Mucosa of stomach (tissue), 1 donor: ENCODE results near the gene STOM.

Experiments
- H3K27me3 ChIP-seq: one replicate; pipeline ENCODE4 v1.7.0; 2013; ENCODE audit warnings: mild to moderate bottlenecking, low read length; ENCODE audit not compliant: control insufficient read depth, insufficient read depth
- H3K36me3 ChIP-seq: one replicate; pipeline ENCODE4 v1.7.0; 2013; ENCODE audit warnings: low read length; ENCODE audit not compliant: control insufficient read depth, insufficient read depth
- H3K4me1 ChIP-seq: one replicate; pipeline ENCODE4 v1.7.0; 2013; ENCODE audit warnings: mild to moderate bottlenecking, low read length; ENCODE audit not compliant: control insufficient read depth, insufficient read depth
- H3K4me3 ChIP-seq: one replicate; pipeline ENCODE4 v1.7.0; 2013; ENCODE audit warnings: low read length
- H3K9ac ChIP-seq: one replicate; pipeline ENCODE4 v1.7.0; 2013; ENCODE audit warnings: mild to moderate bottlenecking, low read length, moderate library complexity
- H3K9me3 ChIP-seq: one replicate; pipeline ENCODE4 v1.7.0; 2013; ENCODE audit warnings: mild to moderate bottlenecking, low read length, moderate library complexity; ENCODE audit not compliant: control insufficient read depth
- donor health status: Pancreatic carcinoma.

Gene STOM

DNA sequence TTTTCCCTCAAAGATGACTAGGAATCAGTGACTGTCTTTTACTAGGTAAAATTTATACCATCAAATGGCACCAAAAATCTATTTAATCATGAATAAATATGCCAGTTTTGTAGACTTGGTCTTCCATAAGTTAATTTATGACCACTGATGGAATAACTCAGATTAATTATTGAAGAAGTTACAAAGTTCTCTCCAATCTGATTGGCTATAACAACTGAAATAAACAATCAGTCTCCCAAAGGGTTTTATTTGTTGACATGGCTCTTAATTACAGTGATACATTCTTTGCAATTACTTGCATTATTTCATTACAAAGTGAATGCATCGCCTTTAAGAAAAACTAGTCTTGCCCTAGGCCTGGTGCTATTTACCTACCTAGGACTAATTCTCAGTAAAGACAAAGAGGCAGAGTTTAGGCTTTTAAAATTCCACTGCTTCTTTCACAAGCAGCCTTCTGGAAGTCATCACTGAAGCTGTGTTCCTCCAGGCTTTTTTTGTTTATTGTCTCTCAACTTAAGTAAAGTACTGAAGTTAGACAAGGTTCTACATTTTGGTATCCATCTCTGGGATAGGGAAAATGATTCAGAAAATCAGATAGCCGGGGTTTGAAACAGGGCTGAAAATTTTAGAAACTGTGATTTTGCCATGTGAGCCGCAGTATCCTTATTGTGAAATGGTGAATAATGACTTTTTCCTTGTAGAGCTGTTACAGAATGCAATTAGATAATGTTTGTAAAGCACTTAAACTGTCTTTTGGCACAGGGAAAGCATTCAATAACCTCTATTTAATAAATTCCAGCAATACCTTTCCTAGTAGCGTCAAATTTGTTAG, 2.5 kb downstream of the STOM start:
- Histone ChIP-seq H3K36me3 (no peaks in the 10 kb centered on the region), H3K9me3 (no peaks in the 10 kb centered on the region), H3K4me3 (no peak overlapping the region), H3K27me3 (no peaks in the 10 kb centered on the region), H3K4me1 (peaks cover 36% of the 10 kb centered on the region), H3K9ac (peak overlapping the region; percentile 11)

DNA sequence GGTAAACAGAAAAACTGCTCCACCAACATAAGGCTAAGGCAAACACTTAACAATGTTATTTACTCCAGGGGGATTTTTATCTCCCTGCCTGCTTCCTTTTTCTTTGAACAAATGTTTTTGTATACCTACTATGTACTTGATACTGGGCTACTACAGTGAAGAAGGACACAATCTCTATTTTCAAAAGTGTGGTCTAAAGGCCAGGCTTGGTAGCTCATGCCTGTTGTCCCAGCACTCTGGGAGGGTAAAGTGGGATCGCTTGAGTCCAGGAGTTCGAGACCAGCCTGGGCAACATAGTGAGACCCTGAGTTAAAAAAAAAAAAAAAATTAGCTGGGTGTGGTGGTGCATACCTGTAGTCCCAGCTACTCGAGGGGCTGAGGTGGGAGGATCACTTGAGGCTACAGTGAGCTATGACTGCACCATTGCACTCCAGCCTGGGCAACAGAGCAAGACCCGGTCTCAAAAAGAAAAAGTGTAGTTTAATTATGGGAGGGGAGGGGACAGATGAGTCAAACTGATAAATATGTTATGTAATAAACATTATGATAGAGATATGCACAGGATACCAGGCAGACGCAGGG, 3.3 kb downstream of the STOM start:
- no peak overlapping the region for H3K4me3 ChIP-seq

DNA sequence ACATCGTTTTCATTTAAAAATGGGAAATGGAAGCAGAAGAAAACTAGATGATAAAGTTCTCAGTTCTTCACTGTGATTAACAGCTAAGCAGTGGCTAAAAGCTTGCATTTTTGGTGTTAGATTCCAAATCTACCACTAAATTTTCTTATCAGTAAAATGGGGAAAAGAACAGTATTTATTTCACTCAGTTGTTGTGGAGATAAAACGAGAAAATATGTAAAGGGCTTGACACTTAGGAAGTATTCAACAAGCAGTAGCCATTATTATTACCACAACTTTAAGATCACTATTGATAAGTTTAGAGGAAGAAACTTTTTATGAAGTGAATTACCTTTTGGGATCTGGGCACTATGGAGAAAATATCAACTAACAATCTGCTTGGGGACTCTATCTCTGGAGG, 4.5 kb downstream of the STOM start:
- Histone ChIP-seq H3K4me3 (no peak overlapping the region), H3K9me3 (no peaks in the 10 kb centered on the region), H3K27me3 (no peaks in the 10 kb centered on the region), H3K9ac (no peak overlapping the region), H3K4me1 (peaks cover 19% of the 10 kb centered on the region), H3K36me3 (no peaks in the 10 kb centered on the region)

More for the DNA sequence above, 3.3 kb downstream of the STOM start:
- Histone ChIP-seq H3K4me1 (peaks cover 28% of the 10 kb centered on the region), H3K27me3 (no peaks in the 10 kb centered on the region), H3K36me3 (no peaks in the 10 kb centered on the region), H3K9me3 (no peaks in the 10 kb centered on the region), H3K9ac (no peak overlapping the region)

DNA sequence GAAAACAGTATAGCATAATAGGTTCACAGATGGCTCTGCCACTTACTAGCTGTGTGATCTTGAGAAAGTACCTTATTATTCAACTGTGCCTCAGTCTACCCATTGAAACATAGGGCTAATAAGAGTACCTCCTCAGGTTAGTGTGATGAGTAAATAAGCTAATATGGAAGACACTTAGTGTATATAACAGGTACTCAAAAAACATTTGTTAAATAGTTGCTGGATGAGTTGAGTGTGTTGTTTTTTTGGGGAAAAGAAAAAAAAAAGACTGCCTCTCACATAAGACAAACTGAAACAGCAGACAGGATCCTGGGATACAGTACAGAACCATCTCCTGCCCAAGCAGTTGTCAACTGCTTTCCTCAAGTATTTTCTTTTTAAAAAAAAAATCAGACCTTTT, 5.2 kb downstream of the STOM start:
- no peaks in the 10 kb centered on the region for H3K36me3 ChIP-seq
- H3K9me3 ChIP-seq: no peaks in the 10 kb centered on the region
- no peak overlapping the region for H3K4me3 ChIP-seq
- no peaks in the 10 kb centered on the region for H3K27me3 ChIP-seq
- H3K4me1 ChIP-seq: peaks cover 13% of the 10 kb centered on the region
- H3K9ac ChIP-seq: no peak overlapping the region

DNA sequence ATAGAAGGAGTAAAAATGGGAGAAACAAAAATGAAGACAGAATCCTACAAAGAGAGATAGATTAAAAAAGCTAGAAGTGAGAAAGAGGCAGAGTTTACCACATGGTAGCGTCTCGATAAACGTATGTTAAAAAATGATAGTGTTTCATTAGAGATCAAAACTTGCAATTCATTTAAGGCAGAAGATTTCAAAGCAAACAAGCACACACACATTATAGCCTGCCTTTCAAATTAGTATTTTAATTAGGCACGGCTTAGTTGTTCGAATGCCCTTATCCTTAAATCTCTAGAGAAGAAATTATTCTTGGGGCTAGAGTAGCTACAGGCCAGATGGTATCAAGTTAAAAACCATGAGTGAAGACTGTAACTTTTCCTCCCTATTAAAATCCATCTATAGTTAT, 6.0 kb downstream of the STOM start:
- Histone ChIP-seq H3K9me3 (no peaks in the 10 kb centered on the region), H3K9ac (no peak overlapping the region), H3K4me1 (peaks cover 13% of the 10 kb centered on the region), H3K4me3 (no peak overlapping the region), H3K36me3 (no peaks in the 10 kb centered on the region), H3K27me3 (no peaks in the 10 kb centered on the region)

DNA sequence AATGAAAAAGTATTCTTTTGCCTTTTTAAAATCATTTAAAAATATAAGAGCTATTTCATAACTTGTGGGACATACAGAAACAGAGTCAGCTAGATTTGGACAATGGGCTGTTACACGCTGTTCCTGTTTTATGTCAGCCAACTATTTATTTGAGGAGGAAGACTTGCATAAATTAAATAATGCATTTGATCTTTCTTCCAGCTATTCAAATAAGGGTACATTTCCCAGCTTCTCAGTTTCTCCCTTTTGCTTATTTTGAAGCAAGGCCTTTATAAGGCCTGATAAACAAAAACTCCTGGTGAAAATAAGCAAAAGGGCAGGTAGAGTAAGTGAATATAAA, 6.5 kb downstream of the STOM start:
- no peak overlapping the region for H3K4me3 ChIP-seq
- H3K36me3 ChIP-seq: no peaks in the 10 kb centered on the region
- H3K9ac ChIP-seq: no peak overlapping the region
- no peaks in the 10 kb centered on the region for H3K27me3 ChIP-seq
- peaks cover 13% of the 10 kb centered on the region for H3K4me1 ChIP-seq
- no peaks in the 10 kb centered on the region for H3K9me3 ChIP-seq

DNA sequence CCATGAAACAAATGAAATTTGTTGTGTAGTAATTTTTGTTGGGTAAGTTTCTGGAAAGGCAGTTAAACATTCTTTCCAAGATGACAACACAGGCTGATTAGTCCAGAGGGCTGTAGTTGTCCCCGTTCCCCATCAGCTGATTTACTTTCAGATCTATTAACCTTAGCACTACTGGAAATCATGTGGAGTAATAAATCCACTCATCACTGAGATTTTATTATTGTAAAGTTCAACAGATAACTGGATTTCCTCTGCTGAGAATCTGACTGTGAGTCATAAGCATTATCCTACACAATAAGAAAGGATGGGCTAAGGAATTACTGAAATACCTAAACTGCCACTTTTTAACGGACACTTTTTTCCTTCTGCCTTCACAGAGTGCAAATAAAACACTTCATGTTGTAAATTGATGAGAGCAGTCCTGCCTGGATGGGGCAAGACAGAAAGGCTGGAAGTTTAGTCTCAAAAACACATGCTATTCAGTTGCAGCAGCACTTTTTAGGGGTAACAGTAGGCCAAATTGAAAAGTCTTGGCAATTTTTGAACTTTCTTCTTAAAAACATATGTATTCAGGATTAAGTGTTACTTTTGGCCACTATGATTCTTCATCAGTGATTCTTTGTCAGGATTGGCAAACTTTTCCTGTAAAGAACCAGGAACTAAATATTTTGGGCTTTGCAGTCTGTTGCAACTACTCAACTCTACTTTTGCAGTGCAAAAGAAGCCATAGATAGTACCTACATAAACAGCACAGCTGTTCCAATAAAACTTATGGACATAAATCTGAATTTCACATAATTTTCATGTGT, 7.0 kb downstream of the STOM start:
- H3K27me3 ChIP-seq: no peaks in the 10 kb centered on the region
- no peak overlapping the region for H3K4me3 ChIP-seq
- H3K4me1 ChIP-seq: peaks cover 13% of the 10 kb centered on the region
- no peaks in the 10 kb centered on the region for H3K36me3 ChIP-seq
- no peak overlapping the region for H3K9ac ChIP-seq
- no peaks in the 10 kb centered on the region for H3K9me3 ChIP-seq

DNA sequence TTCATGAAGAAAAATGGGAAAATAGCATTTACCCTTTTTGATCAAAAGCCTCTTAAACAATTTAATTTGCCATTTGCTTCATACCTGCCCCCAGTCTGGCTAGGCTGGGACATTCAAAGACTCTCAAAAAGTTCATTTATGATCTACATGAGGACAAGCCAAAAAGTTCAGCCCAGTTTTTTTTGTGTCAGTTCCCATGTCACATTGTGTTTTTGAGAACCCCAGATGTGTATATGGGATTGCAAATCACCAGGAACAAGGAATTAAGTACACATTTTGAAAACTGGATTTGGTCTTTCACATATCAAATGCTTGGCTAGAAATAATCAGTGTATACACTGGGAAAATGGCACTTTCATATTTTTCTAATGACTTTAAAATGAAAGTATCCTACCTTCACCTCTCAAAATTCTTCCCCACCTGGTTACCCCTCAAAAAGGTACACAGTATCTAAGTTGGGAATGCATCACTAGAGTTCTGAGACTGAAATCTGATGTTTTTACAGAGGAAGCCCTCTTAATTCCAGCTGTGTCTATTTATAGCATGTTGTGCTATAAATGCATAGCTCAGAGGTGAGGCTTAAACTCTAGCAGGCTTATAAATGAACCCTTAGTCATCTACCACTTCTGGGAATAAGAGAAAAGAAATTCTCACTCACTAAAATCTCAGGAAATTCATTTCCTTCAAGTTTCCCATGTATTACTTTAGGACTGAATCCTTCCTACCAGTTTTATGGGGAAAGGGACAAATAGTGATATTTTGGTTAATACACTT, 9.3 kb downstream of the STOM start:
- no peaks in the 10 kb centered on the region for H3K27me3 ChIP-seq
- no peak overlapping the region for H3K4me3 ChIP-seq
- peaks cover 17% of the 10 kb centered on the region for H3K4me1 ChIP-seq
- H3K9me3 ChIP-seq: no peaks in the 10 kb centered on the region
- no peak overlapping the region for H3K9ac ChIP-seq
- no peaks in the 10 kb centered on the region for H3K36me3 ChIP-seq

DNA sequence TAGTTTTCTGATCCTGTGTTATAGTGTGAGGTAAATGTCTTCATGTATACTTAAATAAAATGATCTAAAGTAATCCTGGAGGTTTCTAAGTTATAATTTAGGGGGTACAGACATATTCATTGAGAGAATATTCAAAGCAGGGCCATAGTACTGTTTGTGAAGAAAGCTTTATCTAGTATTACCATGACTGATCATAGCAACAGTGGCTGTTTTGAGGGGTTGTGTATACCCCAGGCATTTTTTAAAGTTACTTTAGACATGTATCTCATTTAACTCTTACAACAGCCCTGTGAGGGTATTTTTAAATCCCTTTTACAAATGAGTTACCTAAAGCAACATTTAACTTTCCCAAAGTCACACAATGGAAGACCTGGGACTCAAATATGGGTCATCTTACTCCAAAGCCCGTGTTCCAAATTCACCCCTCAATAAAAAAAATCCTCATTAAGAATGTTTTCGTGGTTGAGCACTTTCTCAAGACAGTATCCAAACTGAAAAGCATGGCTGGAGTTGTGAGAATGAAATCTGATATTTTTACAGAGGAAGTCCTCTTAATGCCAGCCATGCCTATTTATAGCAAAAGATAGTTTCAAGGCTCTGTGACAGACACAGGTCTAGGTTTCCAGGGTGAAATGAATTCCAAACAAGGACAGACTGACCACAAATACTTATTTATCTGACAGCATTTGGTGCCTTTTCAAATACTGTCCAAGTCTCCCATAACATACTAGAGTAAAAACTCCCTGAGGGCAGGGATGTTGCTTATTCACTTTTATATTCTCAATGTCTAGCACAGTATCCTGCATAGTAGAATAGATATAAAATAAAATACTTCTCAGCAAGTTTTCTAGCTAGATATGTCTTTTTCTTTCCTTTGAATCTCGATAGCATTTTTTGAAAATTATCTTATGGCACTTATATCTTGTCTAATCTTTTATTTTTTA, 10.4 kb downstream of the STOM start:
- Histone ChIP-seq H3K9ac (no peak overlapping the region), H3K36me3 (no peaks in the 10 kb centered on the region), H3K27me3 (no peaks in the 10 kb centered on the region), H3K4me1 (peaks cover 17% of the 10 kb centered on the region), H3K4me3 (no peak overlapping the region), H3K9me3 (no peaks in the 10 kb centered on the region)

DNA sequence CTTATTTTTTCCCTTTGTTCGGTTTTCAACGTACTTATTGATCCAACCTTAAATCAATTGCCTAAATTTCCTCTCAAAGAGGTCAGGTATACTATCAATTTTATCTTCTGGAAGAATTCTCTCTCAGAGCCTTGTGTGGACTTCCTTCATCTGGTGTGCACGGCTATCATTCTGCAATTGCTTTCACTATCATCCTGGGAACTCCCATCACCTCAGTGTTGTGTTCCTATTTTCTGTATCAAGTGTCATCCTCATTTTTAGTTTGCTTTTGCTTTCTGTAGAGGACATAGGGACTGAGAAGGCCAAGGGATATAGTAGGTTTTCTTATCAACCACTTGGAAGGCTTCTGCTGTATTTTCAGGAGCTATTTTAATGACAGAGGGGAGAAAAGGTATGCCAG, 11.3 kb downstream of the STOM start:
- Histone ChIP-seq H3K9me3 (no peaks in the 10 kb centered on the region), H3K9ac (no peak overlapping the region), H3K36me3 (no peaks in the 10 kb centered on the region), H3K4me1 (peaks cover 25% of the 10 kb centered on the region), H3K27me3 (no peaks in the 10 kb centered on the region), H3K4me3 (no peak overlapping the region)

DNA sequence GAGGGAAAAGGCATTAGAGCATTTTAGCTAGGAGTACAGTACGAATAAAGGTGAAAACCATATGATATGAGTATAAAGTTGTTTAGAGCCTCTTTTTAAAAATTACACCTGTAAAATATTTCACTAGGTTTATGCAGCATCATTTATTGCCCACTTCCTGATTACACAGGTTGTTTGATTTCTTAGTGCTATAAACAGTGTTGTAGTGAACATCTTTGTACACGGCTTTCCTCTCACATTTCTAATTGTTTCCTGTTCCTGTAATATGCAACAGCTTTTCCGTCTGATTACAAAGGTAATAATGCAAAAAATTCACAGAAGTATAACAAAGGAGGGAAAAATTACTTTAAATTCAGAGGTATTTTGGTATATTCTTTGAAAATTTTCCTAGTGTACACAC, 13.0 kb downstream of the STOM start:
- Histone ChIP-seq H3K9ac (no peak overlapping the region), H3K4me1 (peaks cover 28% of the 10 kb centered on the region), H3K27me3 (no peaks in the 10 kb centered on the region), H3K9me3 (no peaks in the 10 kb centered on the region), H3K4me3 (no peak overlapping the region), H3K36me3 (no peaks in the 10 kb centered on the region)
